Endothelial cell of umbilical vein (primary cell): ENCODE results near the gene RND2. TPM values are rescaled to one million over a fixed set of nuclear protein-coding genes. Genes with fewer than 3 reads are reported as not detected.

Source experiments
- BruUV-seq: library from RNA; stranded (reverse); fragments of 400-500 nt; replicated peaks from 2 replicates; lab custom pipeline; 2021; lab: Mats Ljungman, UMichigan
- CTCF ChIA-PET: fragments of 300-600, 350-600 bp; sonication (Branson Sonifier 250); formaldehyde crosslinking; loops from one replicate; lab custom pipeline; 2021; ENCODE audit warnings: antibody characterized with exemption, inconsistent platforms; lab: Charles Lee
- POLR2A ChIA-PET: fragments of 300-600, 350-600 bp; sonication (Branson Sonifier 250); formaldehyde crosslinking; loops from one replicate; lab custom pipeline; 2021; ENCODE audit warnings: antibody characterized with exemption, inconsistent platforms; lab: Charles Lee
- DNase-seq: peaks from one replicate; pipeline ENCODE4 v3.0.0-alpha.2; 2011; ENCODE audit warnings: low read depth, low spot score
- FAIRE-seq: peaks from 2 replicates; lab custom pipeline; 2011; peaks lifted over from hg19 to GRCh38; lab: Jason Lieb, UNC
- H2AFZ ChIP-seq: 2 replicates; pipeline ENCODE4 v1.6.0; 2012; ENCODE audit warnings: low read depth, low read length, control low read depth, inconsistent platforms
- H3K27ac ChIP-seq: 2 replicates; pipeline ENCODE4 v1.5.1; 2011; ENCODE audit warnings: low read depth, mild to moderate bottlenecking, control low read depth, low read length, moderate library complexity; ENCODE audit not compliant: insufficient read depth
- H3K27me3 ChIP-seq, 2 experiments: 2 replicates each; pipeline versions ENCODE4 v1.6.0 to v1.6.1; 2011; ENCODE audit warnings: low read length in 2 of 2, mixed read lengths in 1 of 2; ENCODE audit not compliant: control insufficient read depth in 2 of 2, insufficient read depth in 2 of 2
- H3K36me3 ChIP-seq, 2 experiments: 2 replicates in 1 of 2; 3 replicates in 1 of 2; pipeline ENCODE4 v1.5.1; 2011; ENCODE audit warnings: low read length in 2 of 2, mild to moderate bottlenecking in 1 of 2, moderate library complexity in 1 of 2; ENCODE audit not compliant: control insufficient read depth in 2 of 2, insufficient read depth in 2 of 2; ENCODE audit errors: extremely low read depth in 1 of 2
- H3K4me1 ChIP-seq: 3 replicates; pipeline ENCODE4 v1.5.1; 2011; ENCODE audit warnings: mild to moderate bottlenecking, low read length; ENCODE audit not compliant: control insufficient read depth, insufficient read depth; ENCODE audit errors: extremely low read depth
- H3K4me2 ChIP-seq: 2 replicates; pipeline ENCODE4 v1.6.1; 2011; ENCODE audit warnings: low read length, control low read depth, mixed read lengths; ENCODE audit not compliant: insufficient read depth
- H3K4me3 ChIP-seq, 3 experiments: fragments of 200-600 bp in 1 of 3; sonication (generic), shearing (Covaris generic) in 1 of 3; replicated peaks in 1 of 3; 2 replicates each; pipeline ENCODE4 v1.5.1; 2011 to 2016; ENCODE audit warnings: control low read depth in 3 of 3, low read length in 3 of 3, mild to moderate bottlenecking in 2 of 3, inconsistent platforms in 1 of 3, low read depth in 1 of 3, moderate library complexity in 1 of 3; ENCODE audit not compliant: insufficient read depth in 1 of 3
- H3K79me2 ChIP-seq: 2 replicates; pipeline ENCODE4 v1.6.0; 2012; ENCODE audit warnings: low read length, inconsistent platforms; ENCODE audit not compliant: control insufficient read depth, insufficient read depth
- H3K9ac ChIP-seq: replicated peaks from 2 replicates; pipeline ENCODE3; 2011; ENCODE audit warnings: low read length, control low read depth; ENCODE audit not compliant: insufficient read depth; ENCODE audit errors: extremely low read depth
- H3K9me1 ChIP-seq: replicated peaks from 3 replicates; pipeline ENCODE4 v1.6.0; 2011; ENCODE audit warnings: mild to moderate bottlenecking, low read length; ENCODE audit not compliant: control insufficient read depth, insufficient read depth; ENCODE audit errors: extremely low read depth
- H3K9me3 ChIP-seq: replicated peaks from 2 replicates; pipeline ENCODE4 v1.5.1; 2012; ENCODE audit warnings: low read length, inconsistent platforms; ENCODE audit not compliant: control insufficient read depth, insufficient read depth
- H4K20me1 ChIP-seq: replicated peaks from 2 replicates; pipeline ENCODE3; 2011; ENCODE audit warnings: mild to moderate bottlenecking, low read length; ENCODE audit not compliant: control insufficient read depth, insufficient read depth; ENCODE audit errors: extremely low read depth
- CTCF ChIP-seq, 2 donors: IDR thresholded peaks; 1 replicate in 1 of 2; 2 replicates in 1 of 2; pipeline ENCODE4 v1.5.1; 2011; ENCODE audit warnings: low read length in 2 of 2, mild to moderate bottlenecking in 2 of 2, moderate library complexity in 2 of 2, control low read depth in 1 of 2, inconsistent platforms in 1 of 2, low read depth in 1 of 2; ENCODE audit not compliant: insufficient read depth in 1 of 2; ENCODE audit errors: extremely low read depth in 1 of 2
- EZH2 ChIP-seq: IDR thresholded peaks from 2 replicates; pipeline ENCODE4 v1.6.1; 2012; ENCODE audit warnings: borderline replicate concordance, low read depth, mild to moderate bottlenecking, moderate library complexity, low read length, inconsistent platforms; ENCODE audit not compliant: severe bottlenecking
- FOS ChIP-seq: IDR thresholded peaks from 2 replicates; pipeline ENCODE4 v1.6.1; 2011; ENCODE audit warnings: mild to moderate bottlenecking, low read length, moderate library complexity, borderline replicate concordance; ENCODE audit not compliant: insufficient read depth
- GATA2 ChIP-seq: IDR thresholded peaks from 2 replicates; pipeline ENCODE4 v1.7.0; 2011; ENCODE audit warnings: low read depth, mild to moderate bottlenecking, moderate library complexity, mixed read lengths, low read length; ENCODE audit not compliant: insufficient read length, insufficient read depth
- JUN ChIP-seq: IDR thresholded peaks from 2 replicates; pipeline ENCODE4 v1.6.1; 2011; ENCODE audit warnings: borderline replicate concordance, low read depth; ENCODE audit not compliant: insufficient read length, insufficient read depth
- MAX ChIP-seq: IDR thresholded peaks from 2 replicates; pipeline ENCODE4 v1.6.1; 2011; ENCODE audit not compliant: insufficient read depth, insufficient read length
- MYC ChIP-seq: IDR thresholded peaks from one replicate; pipeline ENCODE4 v1.6.1; 2011; ENCODE audit warnings: mild to moderate bottlenecking, low read depth, low read length
- POLR2A ChIP-seq: IDR thresholded peaks from 2 replicates; pipeline ENCODE4 v1.6.1; 2012; ENCODE audit warnings: low read depth, mild to moderate bottlenecking, control low read depth, low read length
- POLR2AphosphoS5 ChIP-seq: IDR thresholded peaks from 2 replicates; pipeline ENCODE4 v1.6.1; 2012; ENCODE audit warnings: low read depth, mild to moderate bottlenecking, control low read depth, low read length, moderate library complexity; ENCODE audit not compliant: insufficient read depth
- dilution Hi-C: fragments of 300-500 bp; cut with MboI; formaldehyde crosslinking; loops from one replicate; pipeline ENCODE4 v1.15.0; 2019; ENCODE audit warnings: low sequenced_read_pairs; ENCODE audit not compliant: extremely low pct_ligation_motif_present
- intact Hi-C: fragments of 100-400 bp; cut with micrococcal nuclease; formaldehyde crosslinking; loops from one replicate; pipeline ENCODE4 v1.10.0; 2022
- polyA plus RNA-seq, 4 experiments: library from polyadenylated mRNA; depleted of rRNA in 3 of 4; stranded (reverse) in 3 of 4; unstranded in 1 of 4; fragments of >200 nt; gene quantifications; 2 replicates each; pipeline versions ENCODE4 v1.2.1 to v1.2.3, GENCODE V29; 2011 to 2012; ENCODE audit warnings: missing spikeins in 1 of 4
- total RNA-seq: library from RNA; stranded (reverse); gene quantifications from 2 replicates; pipeline ENCODE4 v1.2.3, GENCODE V29; 2021

RND2 gene
- total and polyA plus RNA-seq, 2 donors (not counting 3 experiments of a cell fraction or from before 2014, with no cell fraction given): 0.81 to 0.97 TPM

- H3K9ac ChIP-seq: no peak overlapping the region
- no peaks in the 10 kb centered on the region for H4K20me1 ChIP-seq
- POLR2A ChIA-PET: no interaction called here
- no peak for DNase-seq
- H3K79me2 ChIP-seq: peaks cover 23% of the 10 kb centered on the region
- BruUV-seq: no TSS peak
- H3K9me1 ChIP-seq: no peaks in the 10 kb centered on the region
- H3K27me3 ChIP-seq: no peaks in the 10 kb centered on the region
- H3K4me2 ChIP-seq: no peak overlapping the region
- TF ChIP-seq POLR2AphosphoS5: peak; percentile 3
- no peak for TF ChIP-seq POLR2A
- dilution Hi-C loops: no loop called here
- H3K36me3 ChIP-seq: peaks cover 7 to 25% of the 10 kb centered on the region in 2 experiments
- H3K4me1 ChIP-seq: peaks cover 21% of the 10 kb centered on the region
- FAIRE-seq: no peak
- intact Hi-C loops: no loop called here
- no peak overlapping the region for H3K27ac ChIP-seq
- no peaks in the 10 kb centered on the region for H3K9me3 ChIP-seq
- no peak overlapping the region for H2AFZ ChIP-seq
- no peak overlapping the region for H3K4me3 ChIP-seq
- CTCF ChIA-PET: no interaction called here
Measured at GRCh38 chr17:43003542-43004172, 21.4 kb upstream of the RND2 start.

- Histone ChIP-seq H3K79me2 (peaks cover 3% of the 10 kb centered on the region), H3K36me3 (peaks cover 7 to 16% of the 10 kb centered on the region in 2 experiments), H3K4me2 (peak within 1 kb of the TSS; percentile 81), H3K27me3 (no peaks in the 10 kb centered on the region), H3K9ac (peak within 1 kb of the TSS; percentile 73), H4K20me1 (no peaks in the 10 kb centered on the region), H2AFZ (peak within 1 kb of the TSS; percentile 85), H3K9me3 (no peaks in the 10 kb centered on the region), H3K27ac (peak within 1 kb of the TSS; percentile 53), H3K4me3 (peak within 1 kb of the TSS; percentile 65 to 77 (median 65)), H3K4me1 (peaks cover 5% of the 10 kb centered on the region), H3K9me1 (no peaks in the 10 kb centered on the region)
- POLR2A ChIA-PET: interaction anchor here (0.6 to 1.7 kb wide), 3 partner anchors 9 to 375 kb away, joined by 3 to 5 read pairs (median 4); partner anchors contain the start of gene RPL27
- intact Hi-C loops (loop anchor here (2.0 kb wide), 1 partner anchor 14 kb away; no protein-coding TSS in a partner anchor), dilution Hi-C loops (no loop called here)
- DNase-seq (peak; percentile 90), FAIRE-seq (peak; percentile 86)
- CTCF ChIA-PET: interaction anchor here (0.6 to 2.8 kb wide), 7 partner anchors 9 to 332 kb away, joined by 3 to 23 read pairs (median 6); partner anchors contain the start of genes RPL27 and VAT1
- BruUV-seq: TSS peak; percentile 10
- TF ChIP-seq CTCF (IDR thresholded peaks at IDR 0.05; ENCODE audit: extremely low read depth in 1 of 2, insufficient read depth in 1 of 2, low read depth in 1 of 2, low read length in 2 of 2) (peak; percentile 32 to 48), POLR2AphosphoS5 (peak; percentile 59), EZH2 (no peak), POLR2A (peak; percentile 61), MYC (no peak), JUN (no peak), GATA2 (no peak), MAX (no peak), FOS (no peak)
Measured at GRCh38 chr17:43006639-43007551, 18.1 kb upstream of the RND2 start, which contains the start of gene IFI35. Gene IFI35 (plus strand): TSS chr17:43006784. CDS start chr17:43006948, 164 bp downstream.
